HEK293 (cell line): Measurements from ENCODE around the gene SOCS7.

Experiments used
- CTCF ChIA-PET: fragments of 350-600 bp; formaldehyde crosslinking; extraction: SDS; loops from one replicate; lab custom pipeline; 2021; ENCODE audit warnings: antibody characterized with exemption; lab: Yijun Ruan, JAX
- POLR2A ChIA-PET: fragments of 300-600 bp; formaldehyde crosslinking; extraction: SDS; loops from one replicate; lab custom pipeline; 2020; ENCODE audit warnings: antibody characterized with exemption, inconsistent platforms; lab: Yijun Ruan, JAX
- H3K27ac ChIP-seq: fragments of 200-500 bp; sonication (Bioruptor generic); 2 replicates; pipeline ENCODE4 v1.5.1; 2014; ENCODE audit warnings: low read depth, low read length, control low read depth, inconsistent platforms; ENCODE audit errors: extremely low read depth
- H3K36me3 ChIP-seq, 2 experiments: fragments of 200-500 bp in 1 of 2; sonication (Bioruptor generic) in 1 of 2; 1 replicate in 1 of 2; 2 replicates in 1 of 2; pipeline ENCODE4 v1.5.1; 2014 to 2017; ENCODE audit warnings: inconsistent platforms in 2 of 2, low read length in 2 of 2; ENCODE audit not compliant: control insufficient read depth in 2 of 2, insufficient read depth in 1 of 2
- H3K4me1 ChIP-seq: fragments of 200-500 bp; sonication (Bioruptor generic); 2 replicates; pipeline ENCODE4 v1.5.1; 2014; ENCODE audit warnings: mild to moderate bottlenecking, low read length, inconsistent platforms; ENCODE audit not compliant: control insufficient read depth, insufficient read depth
- H3K4me3 ChIP-seq: 2 replicates; pipeline ENCODE4 v1.5.1; 2011; ENCODE audit warnings: low read depth, mild to moderate bottlenecking, control low read depth, low read length, moderate library complexity
- H3K9me3 ChIP-seq: fragments of 200-500 bp; sonication (Bioruptor generic); 2 replicates; pipeline ENCODE4 v1.5.1; 2014; ENCODE audit warnings: low read depth, low read length, inconsistent platforms; ENCODE audit not compliant: control insufficient read depth, insufficient read depth
- ELK4 ChIP-seq: IDR thresholded peaks from 2 replicates; pipeline ENCODE4 v1.6.1; 2011; ENCODE audit warnings: mild to moderate bottlenecking, low read depth, low read length, borderline replicate concordance
- FEZF1 ChIP-seq: fragments of 450-650 bp; formaldehyde crosslinking; IDR thresholded peaks from 2 replicates; pipeline ENCODE4 v1.5.1; 2016; ENCODE audit warnings: missing biosample characterization, missing genetic modification characterization
- GLI4 ChIP-seq: fragments of 450-650 bp; formaldehyde crosslinking; IDR thresholded peaks from 2 replicates; pipeline ENCODE4 v1.5.1; 2016; ENCODE audit warnings: missing biosample characterization, missing genetic modification characterization
- GLIS1 ChIP-seq: fragments of 450-650 bp; formaldehyde crosslinking; IDR thresholded peaks from 2 replicates; pipeline ENCODE4 v1.5.1; 2016; ENCODE audit warnings: missing biosample characterization, missing genetic modification characterization
- KLF16 ChIP-seq: fragments of 450-650 bp; formaldehyde crosslinking; IDR thresholded peaks from 2 replicates; pipeline ENCODE4 v1.5.1; 2017; ENCODE audit warnings: missing biosample characterization, missing genetic modification characterization
- KLF9 ChIP-seq: fragments of 450-650 bp; formaldehyde crosslinking; IDR thresholded peaks from 2 replicates; pipeline ENCODE4 v1.5.1; 2016; ENCODE audit warnings: missing biosample characterization, missing genetic modification characterization, low read depth
- OSR2 ChIP-seq: fragments of 450-650 bp; formaldehyde crosslinking; IDR thresholded peaks from 2 replicates; pipeline ENCODE4 v1.5.1; 2016; ENCODE audit warnings: missing biosample characterization, missing genetic modification characterization
- ZBTB10 ChIP-seq: fragments of 450-650 bp; formaldehyde crosslinking; IDR thresholded peaks from 2 replicates; pipeline ENCODE4 v1.5.1; 2016; ENCODE audit warnings: missing biosample characterization, missing genetic modification characterization
- ZNF148 ChIP-seq: fragments of 450-650 bp; formaldehyde crosslinking; IDR thresholded peaks from 2 replicates; pipeline ENCODE4 v1.5.0; 2017; ENCODE audit warnings: missing biosample characterization, missing genetic modification characterization, borderline replicate concordance
- ZNF26 ChIP-seq: fragments of 450-650 bp; formaldehyde crosslinking; IDR thresholded peaks from 2 replicates; pipeline ENCODE4 v1.5.1; 2016; ENCODE audit warnings: missing biosample characterization, missing genetic modification characterization
- ZNF274 ChIP-seq, 2 experiments: fragments of 200-500 bp in 1 of 2; fragments of 450-650 bp in 1 of 2; sonication (Bioruptor generic) in 1 of 2; formaldehyde crosslinking in 1 of 2; IDR thresholded peaks; 2 replicates each; pipeline versions ENCODE4 v1.5.1 to v1.6.1; 2014 to 2016; ENCODE audit warnings: borderline replicate concordance in 1 of 2, inconsistent platforms in 1 of 2, low read length in 1 of 2, missing biosample characterization in 1 of 2, missing genetic modification characterization in 1 of 2
- ZNF292 ChIP-seq: fragments of 450-650 bp; formaldehyde crosslinking; IDR thresholded peaks from 2 replicates; pipeline ENCODE4 v1.5.1; 2016; ENCODE audit warnings: low read depth, missing biosample characterization, missing genetic modification characterization, borderline replicate concordance
- ZNF324 ChIP-seq: fragments of 450-650 bp; formaldehyde crosslinking; IDR thresholded peaks from 2 replicates; pipeline ENCODE4 v1.5.1; 2016; ENCODE audit warnings: missing biosample characterization, missing genetic modification characterization
- ZNF335 ChIP-seq: fragments of 450-650 bp; formaldehyde crosslinking; conservative IDR thresholded peaks from 2 replicates; pipeline ENCODE4 v1.5.1; 2016; ENCODE audit warnings: missing biosample characterization, missing genetic modification characterization
- ZNF341 ChIP-seq: fragments of 450-650 bp; formaldehyde crosslinking; IDR thresholded peaks from 2 replicates; pipeline ENCODE4; 2016; ENCODE audit warnings: low read depth, missing biosample characterization, missing genetic modification characterization
- ZNF423 ChIP-seq: fragments of 450-650 bp; formaldehyde crosslinking; IDR thresholded peaks from 2 replicates; pipeline ENCODE4 v1.5.1; 2016; ENCODE audit warnings: missing biosample characterization, missing genetic modification characterization
- ZNF555 ChIP-seq: fragments of 450-650 bp; formaldehyde crosslinking; conservative IDR thresholded peaks from 2 replicates; pipeline ENCODE4 v1.5.1; 2017; ENCODE audit warnings: missing biosample characterization, mild to moderate bottlenecking, missing genetic modification characterization, inconsistent platforms
- ZNF585B ChIP-seq: fragments of 450-650 bp; formaldehyde crosslinking; IDR thresholded peaks from 2 replicates; pipeline ENCODE4 v1.5.1; 2016; ENCODE audit warnings: missing biosample characterization, missing genetic modification characterization
- ZNF785 ChIP-seq: fragments of 450-650 bp; formaldehyde crosslinking; IDR thresholded peaks from 2 replicates; pipeline ENCODE4 v1.5.1; 2016; ENCODE audit warnings: missing biosample characterization, missing genetic modification characterization

The SOCS7 gene

GRCh38 chr17:38352245-38353085, 821 bp downstream of the SOCS7 start (continued):
- TF ChIP-seq ZNF274 (IDR thresholded peaks at IDR 0.05; ENCODE audit: low read length) (no peak), ZNF274 (tag by site-specific recombination; IDR thresholded peaks at IDR 0.05; ENCODE audit: borderline replicate concordance) (no peak)
- TF ChIP-seq, all 188 proteins: peak for 11

DNA sequence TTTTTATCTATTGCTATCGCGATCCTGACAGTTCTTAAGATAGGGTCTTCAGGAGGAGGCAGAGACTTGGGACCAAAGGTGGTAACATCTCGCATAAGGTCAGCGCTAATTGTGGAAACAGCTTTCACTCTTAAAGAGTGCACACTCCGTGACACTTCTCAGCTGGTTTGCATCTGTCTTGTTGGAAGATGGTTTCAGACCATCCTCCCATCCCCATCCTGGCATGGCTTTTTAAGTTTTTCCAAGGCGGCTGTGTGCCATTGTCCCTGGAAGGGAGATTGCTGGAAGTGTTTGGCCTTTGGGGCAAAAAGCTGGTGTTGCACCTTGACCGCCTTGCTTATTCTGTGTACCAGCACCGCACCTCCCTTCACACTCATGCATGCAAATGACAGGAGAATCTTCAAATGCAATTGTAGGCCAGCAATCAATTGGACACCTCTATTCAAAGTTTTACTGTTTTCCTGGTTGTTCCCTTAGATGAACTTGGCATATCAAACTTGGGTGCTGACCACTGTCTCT, 1.5 kb downstream of the SOCS7 start:
- CTCF ChIA-PET = interaction anchor here (0.6 to 11.1 kb wide), 8 partner anchors 11 to 232 kb away, joined by 3 to 324 read pairs (median 4); no protein-coding TSS in a partner anchor
- no peak for TF ChIP-seq ZBTB10 (tag by site-specific recombination)
- TF ChIP-seq ZNF335 (tag by site-specific recombination) = peak; percentile 56; the same call in 1 of the 2 replicates
- peaks cover 22% of the 10 kb centered on the region for H3K4me1 ChIP-seq
- POLR2A ChIA-PET = interaction anchor here (0.8 to 2.5 kb wide), 6 partner anchors 11 to 62 kb away, joined by 3 to 28 read pairs (median 6); no protein-coding TSS in a partner anchor
- H3K9me3 ChIP-seq = no peaks in the 10 kb centered on the region
- H3K4me3 ChIP-seq = peak overlapping the region; percentile 75
- peak overlapping the region; percentile 35; the same call in 1 of the 2 replicates for H3K27ac ChIP-seq
- no peaks in the 10 kb centered on the region; a peak in 1 of 3 replicates for H3K36me3 ChIP-seq

DNA sequence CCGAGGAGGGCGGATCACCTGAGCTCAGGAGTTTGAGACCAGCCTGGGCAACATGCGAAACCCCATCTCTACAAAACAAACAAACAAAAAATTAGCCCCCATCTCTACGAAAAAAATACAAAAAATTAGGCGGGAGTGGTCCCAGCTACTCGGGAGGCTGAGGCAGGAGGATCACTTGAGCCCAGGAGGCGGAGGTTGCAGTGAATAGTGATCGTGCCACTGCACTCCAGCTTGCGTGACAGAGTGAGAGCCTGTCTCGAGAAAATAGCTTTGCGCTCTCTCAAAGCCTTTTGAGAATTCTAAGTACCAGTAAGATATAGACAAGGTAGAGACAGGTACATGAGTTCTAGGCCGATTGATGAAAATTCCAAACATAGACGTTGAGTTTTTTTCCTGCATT, 2.0 kb downstream of the SOCS7 start:
- no peaks in the 10 kb centered on the region for H3K9me3 ChIP-seq
- peaks cover 27% of the 10 kb centered on the region for H3K4me1 ChIP-seq
- no peak for TF ChIP-seq ZBTB10 (tag by site-specific recombination)
- no peak for TF ChIP-seq OSR2 (tag by site-specific recombination)
- TF ChIP-seq GLI4 (tag by site-specific recombination) = no peak
- no peak for TF ChIP-seq ZNF324 (tag by site-specific recombination)
- TF ChIP-seq GLIS1 (tag by site-specific recombination) = no peak
- TF ChIP-seq ZNF785 (tag by site-specific recombination) = no peak
- TF ChIP-seq KLF16 (tag by site-specific recombination) = no peak
- no peak for TF ChIP-seq ZNF341
- TF ChIP-seq ZNF292 (tag by site-specific recombination) = no peak
- no peak for TF ChIP-seq ZNF585B (tag by site-specific recombination)
- no peak for TF ChIP-seq FEZF1
- no peak for TF ChIP-seq ZNF148 (tag by site-specific recombination)
- TF ChIP-seq ZNF423 (tag by site-specific recombination) = no peak
- no peak for TF ChIP-seq ELK4
- no peak for TF ChIP-seq KLF9 (tag by site-specific recombination)
- no peak for TF ChIP-seq ZNF555
- TF ChIP-seq ZNF26 (tag by site-specific recombination) = no peak
- no peaks in the 10 kb centered on the region; a peak in 1 of 3 replicates for H3K36me3 ChIP-seq
- H3K4me3 ChIP-seq = peak overlapping the region; percentile 3
- H3K27ac ChIP-seq = no peak overlapping the region
- ChIA-PET CTCF (interaction anchor here (0.6 to 11.1 kb wide), 9 partner anchors 10 to 276 kb away, joined by 3 to 324 read pairs (median 5); no protein-coding TSS in a partner anchor), POLR2A (interaction anchor here (1.3 to 2.5 kb wide), 4 partner anchors 10 to 61 kb away, joined by 3 to 28 read pairs (median 5); no protein-coding TSS in a partner anchor)
